GM23338 (cell line): Measurements from ENCODE around the gene SBK1.

Source experiments
- CREB1 ChIP-seq: fragments of 250-450 bp; sonication (Bioruptor Pico); IDR thresholded peaks from 2 replicates; pipeline ENCODE4 v1.5.0; 2020; ENCODE audit warnings: low read depth, mild to moderate bottlenecking, moderate library complexity
- EZH2 ChIP-seq: fragments of 200-600 bp; sonication (generic); IDR thresholded peaks from one replicate; pipeline ENCODE4 v1.8.0; 2017; ENCODE audit warnings: antibody characterized with exemption, mild to moderate bottlenecking, low read depth; ENCODE audit not compliant: unreplicated experiment
- EZH2phosphoT487 ChIP-seq: fragments of 200-600 bp; sonication (generic); IDR thresholded peaks from one replicate; pipeline ENCODE4 v1.8.1; 2018; ENCODE audit warnings: antibody characterized with exemption; ENCODE audit not compliant: unreplicated experiment
- JUNB ChIP-seq: IDR thresholded peaks from one replicate; pipeline ENCODE4 v1.6.1; 2016; ENCODE audit warnings: antibody characterized with exemption; ENCODE audit not compliant: unreplicated experiment
- POLR2AphosphoS5 ChIP-seq: IDR thresholded peaks from 2 replicates; pipeline ENCODE4 v1.6.1; 2016; ENCODE audit warnings: antibody characterized with exemption, low read depth
- TF ChIP-seq, protein P1 (sequence below): IDR thresholded peaks from one replicate; pipeline ENCODE4 v1.6.1; 2018; ENCODE audit warnings: antibody characterized with exemption; ENCODE audit not compliant: unreplicated experiment
- TF ChIP-seq, protein P2 (sequence below), 2 experiments: fragments of 200-600 bp in 1 of 2; sonication (generic) in 1 of 2; conservative IDR thresholded peaks; 2 replicates each; pipeline versions ENCODE4 v1.5.1 to v1.6.1; 2016 to 2017; ENCODE audit warnings: antibody characterized with exemption in 2 of 2, low read depth in 2 of 2, mild to moderate bottlenecking in 2 of 2, moderate library complexity in 1 of 2

DNA sequence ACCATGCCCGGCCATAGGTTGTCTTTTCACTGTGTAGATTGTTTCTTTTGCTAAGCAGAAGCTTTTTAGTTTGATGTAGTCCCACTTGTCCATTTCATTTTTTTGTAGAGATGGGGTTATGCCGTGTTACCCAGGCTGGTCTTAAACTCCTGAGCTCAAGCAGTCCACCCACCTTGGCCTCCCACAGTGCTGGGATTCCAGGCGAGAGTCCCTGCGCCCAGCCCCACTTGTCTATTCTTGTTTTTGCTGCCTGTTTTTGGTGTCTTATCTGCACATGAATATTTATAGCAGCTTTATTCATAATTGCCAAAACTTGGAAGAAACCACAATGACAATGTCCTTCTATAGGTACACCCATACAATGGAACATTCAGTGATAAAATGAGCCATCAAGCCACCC lies 18.8 kb upstream of the SBK1 start:
- TF ChIP-seq EZH2 (no peak), CREB1 (CRISPR knock-in tag) (no peak), EZH2phosphoT487 (no peak), POLR2AphosphoS5 (no peak), JUNB (no peak)
- TF ChIP-seq, protein P1, sequence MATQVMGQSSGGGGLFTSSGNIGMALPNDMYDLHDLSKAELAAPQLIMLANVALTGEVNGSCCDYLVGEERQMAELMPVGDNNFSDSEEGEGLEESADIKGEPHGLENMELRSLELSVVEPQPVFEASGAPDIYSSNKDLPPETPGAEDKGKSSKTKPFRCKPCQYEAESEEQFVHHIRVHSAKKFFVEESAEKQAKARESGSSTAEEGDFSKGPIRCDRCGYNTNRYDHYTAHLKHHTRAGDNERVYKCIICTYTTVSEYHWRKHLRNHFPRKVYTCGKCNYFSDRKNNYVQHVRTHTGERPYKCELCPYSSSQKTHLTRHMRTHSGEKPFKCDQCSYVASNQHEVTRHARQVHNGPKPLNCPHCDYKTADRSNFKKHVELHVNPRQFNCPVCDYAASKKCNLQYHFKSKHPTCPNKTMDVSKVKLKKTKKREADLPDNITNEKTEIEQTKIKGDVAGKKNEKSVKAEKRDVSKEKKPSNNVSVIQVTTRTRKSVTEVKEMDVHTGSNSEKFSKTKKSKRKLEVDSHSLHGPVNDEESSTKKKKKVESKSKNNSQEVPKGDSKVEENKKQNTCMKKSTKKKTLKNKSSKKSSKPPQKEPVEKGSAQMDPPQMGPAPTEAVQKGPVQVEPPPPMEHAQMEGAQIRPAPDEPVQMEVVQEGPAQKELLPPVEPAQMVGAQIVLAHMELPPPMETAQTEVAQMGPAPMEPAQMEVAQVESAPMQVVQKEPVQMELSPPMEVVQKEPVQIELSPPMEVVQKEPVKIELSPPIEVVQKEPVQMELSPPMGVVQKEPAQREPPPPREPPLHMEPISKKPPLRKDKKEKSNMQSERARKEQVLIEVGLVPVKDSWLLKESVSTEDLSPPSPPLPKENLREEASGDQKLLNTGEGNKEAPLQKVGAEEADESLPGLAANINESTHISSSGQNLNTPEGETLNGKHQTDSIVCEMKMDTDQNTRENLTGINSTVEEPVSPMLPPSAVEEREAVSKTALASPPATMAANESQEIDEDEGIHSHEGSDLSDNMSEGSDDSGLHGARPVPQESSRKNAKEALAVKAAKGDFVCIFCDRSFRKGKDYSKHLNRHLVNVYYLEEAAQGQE = no peak
- TF ChIP-seq, protein P2, sequence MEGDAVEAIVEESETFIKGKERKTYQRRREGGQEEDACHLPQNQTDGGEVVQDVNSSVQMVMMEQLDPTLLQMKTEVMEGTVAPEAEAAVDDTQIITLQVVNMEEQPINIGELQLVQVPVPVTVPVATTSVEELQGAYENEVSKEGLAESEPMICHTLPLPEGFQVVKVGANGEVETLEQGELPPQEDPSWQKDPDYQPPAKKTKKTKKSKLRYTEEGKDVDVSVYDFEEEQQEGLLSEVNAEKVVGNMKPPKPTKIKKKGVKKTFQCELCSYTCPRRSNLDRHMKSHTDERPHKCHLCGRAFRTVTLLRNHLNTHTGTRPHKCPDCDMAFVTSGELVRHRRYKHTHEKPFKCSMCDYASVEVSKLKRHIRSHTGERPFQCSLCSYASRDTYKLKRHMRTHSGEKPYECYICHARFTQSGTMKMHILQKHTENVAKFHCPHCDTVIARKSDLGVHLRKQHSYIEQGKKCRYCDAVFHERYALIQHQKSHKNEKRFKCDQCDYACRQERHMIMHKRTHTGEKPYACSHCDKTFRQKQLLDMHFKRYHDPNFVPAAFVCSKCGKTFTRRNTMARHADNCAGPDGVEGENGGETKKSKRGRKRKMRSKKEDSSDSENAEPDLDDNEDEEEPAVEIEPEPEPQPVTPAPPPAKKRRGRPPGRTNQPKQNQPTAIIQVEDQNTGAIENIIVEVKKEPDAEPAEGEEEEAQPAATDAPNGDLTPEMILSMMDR (conservative IDR thresholded peaks at IDR 0.05; ENCODE audit: low read depth in 2 of 2) = no peak
